ENCODE data around the gene PIGT. TPM values are rescaled to one million over a fixed set of nuclear protein-coding genes. Genes with fewer than 3 reads are reported as not detected.

Gene PIGT
- total RNA-seq, 1 experiment from 2014 or later, result 73.9 TPM

GRCh38 chr20:45440424-45440823 is 24.5 kb downstream of the PIGT start:
- Mint-ChIP-seq H3K9me3 (no peaks in the 10 kb centered on the region; a peak in 1 of 5 replicates), H3K4me1 (peaks cover 23 to 35% of the 10 kb centered on the region in 2 experiments), H3K4me3 (no peak overlapping the region), H3K27me3 (ENCODE audit: low read depth) (peaks cover 5% of the 10 kb centered on the region), H3K27ac (no peak overlapping the region), H3K36me3 (ENCODE audit: insufficient read depth in 1 of 3, low read depth in 3 of 3) (no peaks in the 10 kb centered on the region)
- no peak overlapping the region for H3K23ac ChIP-seq (ENCODE audit: insufficient read length, low read depth, low read length)
- no peaks in the 10 kb centered on the region for H3K79me2 ChIP-seq (ENCODE audit: insufficient read depth, low read length)
- no peak overlapping the region for H4K91ac ChIP-seq (ENCODE audit: insufficient read length, low read depth, low read length)
- no peaks in the 10 kb centered on the region; the same call in 1 of the 2 replicates for H3K4me1 ChIP-seq (ENCODE audit: insufficient read depth, low read length)
- no peaks in the 10 kb centered on the region for H3K27me3 ChIP-seq (ENCODE audit: insufficient read depth, low read length)
- H3K9me3 ChIP-seq (ENCODE audit: control insufficient read depth, low read depth, low read length), result no peaks in the 10 kb centered on the region
- no peak overlapping the region for H2BK12ac ChIP-seq (ENCODE audit: insufficient read length, low read depth, low read length)
- H2BK5ac ChIP-seq (ENCODE audit: insufficient read length, low read length), result no peak overlapping the region
- no peak overlapping the region for H3K4ac ChIP-seq (ENCODE audit: low read depth, low read length)
- no peak overlapping the region for H3K27ac ChIP-seq (ENCODE audit: insufficient read length, low read depth, low read length)
- H3T11ph ChIP-seq (ENCODE audit: low read length), result no peak overlapping the region
- no peak overlapping the region for H3K9ac ChIP-seq (ENCODE audit: extremely low read depth, insufficient read length, low read length)
- DNase-seq, result no peak
- no peaks in the 10 kb centered on the region for H3K79me1 ChIP-seq (ENCODE audit: insufficient read depth, low read depth, low read length, poor library complexity, severe bottlenecking)
- no peak overlapping the region for H4K5ac ChIP-seq (ENCODE audit: insufficient read length, low read depth, low read length)
- H2BK120ac ChIP-seq (ENCODE audit: low read depth, low read length, poor library complexity, severe bottlenecking), result no peak overlapping the region
- WGBS (ENCODE audit: extremely low coverage, insufficient read length, low lambda C conversion rate), result no CpG with 5 or more reads among the region's 3 CpGs
- no peak overlapping the region for H3K14ac ChIP-seq (ENCODE audit: insufficient read depth, low read length)
- no peak overlapping the region for H2BK15ac ChIP-seq (ENCODE audit: low read depth, low read length)
- no peak overlapping the region for H2BK20ac ChIP-seq (ENCODE audit: low read depth, low read length, poor library complexity, severe bottlenecking)
- H4K20me1 ChIP-seq (ENCODE audit: control insufficient read depth, insufficient read depth, insufficient read length), result no peaks in the 10 kb centered on the region
- H2AFZ ChIP-seq (ENCODE audit: low read length), result no peak overlapping the region
- TF ChIP-seq, protein P1, sequence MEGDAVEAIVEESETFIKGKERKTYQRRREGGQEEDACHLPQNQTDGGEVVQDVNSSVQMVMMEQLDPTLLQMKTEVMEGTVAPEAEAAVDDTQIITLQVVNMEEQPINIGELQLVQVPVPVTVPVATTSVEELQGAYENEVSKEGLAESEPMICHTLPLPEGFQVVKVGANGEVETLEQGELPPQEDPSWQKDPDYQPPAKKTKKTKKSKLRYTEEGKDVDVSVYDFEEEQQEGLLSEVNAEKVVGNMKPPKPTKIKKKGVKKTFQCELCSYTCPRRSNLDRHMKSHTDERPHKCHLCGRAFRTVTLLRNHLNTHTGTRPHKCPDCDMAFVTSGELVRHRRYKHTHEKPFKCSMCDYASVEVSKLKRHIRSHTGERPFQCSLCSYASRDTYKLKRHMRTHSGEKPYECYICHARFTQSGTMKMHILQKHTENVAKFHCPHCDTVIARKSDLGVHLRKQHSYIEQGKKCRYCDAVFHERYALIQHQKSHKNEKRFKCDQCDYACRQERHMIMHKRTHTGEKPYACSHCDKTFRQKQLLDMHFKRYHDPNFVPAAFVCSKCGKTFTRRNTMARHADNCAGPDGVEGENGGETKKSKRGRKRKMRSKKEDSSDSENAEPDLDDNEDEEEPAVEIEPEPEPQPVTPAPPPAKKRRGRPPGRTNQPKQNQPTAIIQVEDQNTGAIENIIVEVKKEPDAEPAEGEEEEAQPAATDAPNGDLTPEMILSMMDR (conservative IDR thresholded peaks at IDR 0.05), result no peak
- no peak overlapping the region for H3K56ac ChIP-seq (ENCODE audit: insufficient read length, low read depth, low read length)
- no peak overlapping the region for H2AK5ac ChIP-seq (ENCODE audit: insufficient read length, low read length)
- no peak overlapping the region for H3K18ac ChIP-seq (ENCODE audit: insufficient read length, low read depth, low read length)
- no peaks in the 10 kb centered on the region for H3K23me2 ChIP-seq (ENCODE audit: insufficient read length, low read depth, low read length, poor library complexity, severe bottlenecking)
- H4K8ac ChIP-seq (replicated peaks; ENCODE audit: insufficient read length, low read depth, low read length), result no peak overlapping the region
- H3K4me2 ChIP-seq (ENCODE audit: insufficient read depth, insufficient read length, low read length), result no peak overlapping the region

All from H9 (cell line).